Hematopoietic multipotent progenitor cell treated with erythropoietin and hydrocortisone succinate and interleukin-3 and kit ligand, for 6 days (in vitro differentiated cells): ENCODE results near the gene CPSF2.
"Not testable (repeated sequence)": the region's sequence is repeated elsewhere in the genome, so short reads cannot be mapped to it uniquely, and the experiment has no call there.

Source experiments
- DNase-seq: peaks from one replicate; pipeline ENCODE4 v3.0.0-alpha.2; 2015

The CPSF2 gene

DNA sequence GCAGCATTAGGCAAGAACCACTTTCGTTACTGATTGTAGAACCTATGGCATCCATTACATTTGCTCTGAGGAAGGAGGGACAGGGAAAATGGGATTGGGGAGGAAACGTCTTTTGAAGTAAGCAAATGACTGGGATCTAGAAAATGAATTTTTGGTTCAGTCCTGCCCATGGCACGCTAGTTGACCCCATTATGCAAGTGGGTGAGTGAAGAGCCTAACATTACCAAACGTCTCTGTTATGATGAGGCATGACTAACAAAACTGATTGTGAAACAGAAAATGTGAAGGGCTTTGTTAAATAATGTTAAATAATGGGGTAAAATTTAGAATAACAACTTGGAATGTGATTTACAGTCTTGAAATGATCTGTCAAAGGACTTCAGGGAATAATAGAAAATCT, 38.9 kb downstream of the CPSF2 start:
- no peak for DNase-seq

DNA sequence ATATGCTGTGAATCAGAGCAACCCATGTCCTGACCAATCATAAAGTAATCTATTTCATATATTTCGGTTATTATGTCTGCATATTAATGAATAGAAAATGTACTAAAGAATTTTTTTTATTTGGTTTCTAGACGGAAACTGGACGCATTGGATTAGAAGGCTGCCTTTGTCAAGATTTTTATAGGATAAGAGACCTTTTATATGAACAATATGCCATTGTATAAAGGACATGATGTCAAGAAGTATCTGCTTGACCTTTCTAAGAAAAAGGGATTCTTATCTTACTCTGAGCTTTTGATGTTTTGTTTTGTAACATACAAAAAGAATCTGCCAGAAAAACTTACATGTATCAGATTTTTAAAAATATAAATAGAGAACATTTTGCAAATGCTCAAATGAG, 39.8 kb downstream of the CPSF2 start:
- no peak for DNase-seq

DNA sequence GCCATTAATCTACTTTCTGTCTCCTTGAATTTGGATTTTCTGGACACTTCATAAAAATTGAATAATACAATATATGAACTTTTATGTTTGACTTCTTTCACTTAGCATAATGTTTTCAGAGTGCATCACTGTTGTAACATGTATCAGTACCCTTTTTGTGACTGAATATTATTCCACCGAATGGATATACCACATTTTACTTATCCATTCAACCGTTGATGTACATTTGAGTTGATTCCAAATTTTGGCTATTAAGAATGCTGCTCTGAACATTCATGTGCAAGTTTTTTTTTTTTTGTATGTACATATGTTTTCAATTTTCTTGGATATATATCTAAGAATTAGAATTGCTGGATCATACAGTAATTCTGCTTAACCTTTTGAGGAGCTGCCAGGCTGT, 43.2 kb downstream of the CPSF2 start:
- no peak for DNase-seq

DNA sequence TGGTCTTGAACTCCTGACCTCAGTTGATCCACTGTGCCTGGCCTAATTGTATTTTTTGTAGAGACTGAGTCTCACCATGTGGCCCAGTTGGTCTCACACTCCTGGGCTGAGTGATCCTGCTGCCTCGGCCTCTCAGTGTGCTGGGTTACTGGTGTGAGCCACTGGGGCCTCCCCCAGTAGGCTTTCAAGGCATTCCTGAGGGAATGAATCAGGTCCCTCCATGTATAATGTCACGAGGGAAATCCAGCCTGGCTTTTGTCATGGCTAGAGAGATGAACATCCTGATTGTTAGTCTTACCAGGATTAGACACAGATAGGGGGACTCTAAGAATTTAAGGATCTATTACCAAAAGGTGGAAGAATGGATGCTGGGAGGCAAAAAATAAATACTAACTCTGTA, 51.9 kb downstream of the CPSF2 start:
- DNase-seq = no peak

DNA sequence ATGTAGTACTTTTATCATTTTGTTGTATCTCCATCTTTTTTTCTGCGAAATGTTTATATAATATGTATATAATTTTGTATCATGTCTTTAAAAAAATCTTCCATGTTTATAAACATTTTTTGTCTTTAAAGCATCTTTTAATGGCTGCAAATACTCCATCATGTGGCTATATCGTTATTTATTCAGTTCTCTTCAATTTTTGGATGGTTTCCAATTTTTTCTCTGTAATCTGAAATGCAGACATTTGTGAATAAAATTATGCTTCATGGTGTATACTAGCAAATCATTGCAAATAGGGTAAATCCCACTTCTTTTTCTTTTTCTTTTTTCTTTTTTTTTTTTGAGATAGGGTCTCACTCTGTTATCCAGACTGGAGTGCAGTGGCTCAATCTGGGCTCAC, 54.0 kb downstream of the CPSF2 start:
- DNase-seq = no peak

DNA sequence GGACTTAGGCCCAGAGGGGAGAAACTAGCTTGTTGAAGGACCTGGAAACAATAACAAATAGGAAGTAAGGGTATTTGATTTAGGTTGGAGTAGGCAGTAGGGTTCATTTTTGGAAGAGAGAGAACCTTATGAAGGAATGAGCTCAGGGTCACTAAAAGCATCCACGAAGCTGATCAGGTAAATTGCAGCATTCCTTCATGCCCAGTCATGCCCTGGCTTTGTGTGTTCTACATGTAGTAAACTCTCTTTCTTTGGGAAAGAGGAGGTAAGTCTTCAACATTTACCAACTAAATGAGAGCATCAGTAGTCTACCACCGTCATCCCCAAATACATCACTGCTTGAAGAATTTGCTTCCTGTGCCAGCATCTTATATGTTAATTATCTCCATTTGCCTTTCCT, 54.7 kb downstream of the CPSF2 start:
- no peak for DNase-seq

DNA sequence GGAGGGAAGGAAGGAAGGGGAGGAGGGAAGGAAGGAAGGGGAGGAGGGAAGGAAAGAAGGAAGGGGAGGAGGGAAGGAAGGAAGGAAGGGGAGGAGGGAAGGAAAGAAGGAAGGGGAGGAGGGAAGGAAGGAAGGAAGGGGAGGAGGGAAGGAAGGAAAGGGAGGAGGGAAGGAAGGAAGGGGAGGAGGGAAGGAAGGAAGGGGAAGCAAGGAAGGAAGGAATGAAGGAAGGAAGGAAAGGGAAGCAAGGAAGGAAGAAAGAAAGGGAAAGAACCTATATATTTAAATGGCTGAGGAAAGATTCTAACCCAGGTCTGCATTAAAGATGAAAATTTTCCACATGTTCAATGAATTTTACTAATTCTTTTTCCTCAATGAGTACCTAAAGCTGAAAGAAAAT, 57.4 kb downstream of the CPSF2 start:
- not testable (repeated sequence) for DNase-seq

DNA sequence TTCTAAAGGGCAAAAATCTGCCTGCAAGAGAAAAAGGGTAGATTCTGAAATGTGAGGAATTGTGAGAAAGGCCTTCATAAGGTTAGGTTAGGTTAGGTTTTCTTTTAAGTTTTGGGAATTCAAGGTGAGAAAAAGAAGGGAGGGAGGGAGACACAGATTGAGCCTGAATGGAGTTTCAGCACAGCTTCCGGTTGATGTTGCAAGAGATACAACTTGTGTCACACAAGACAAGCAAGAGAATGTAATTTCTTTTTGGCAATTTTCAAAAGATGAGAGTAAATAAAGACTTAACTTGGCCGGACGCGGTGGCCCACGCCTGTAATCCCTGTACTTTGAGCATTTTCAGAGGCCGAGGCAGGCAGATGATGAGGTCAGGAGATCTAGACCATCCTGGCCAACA, 63.8 kb downstream of the CPSF2 start:
- DNase-seq = no peak

DNA sequence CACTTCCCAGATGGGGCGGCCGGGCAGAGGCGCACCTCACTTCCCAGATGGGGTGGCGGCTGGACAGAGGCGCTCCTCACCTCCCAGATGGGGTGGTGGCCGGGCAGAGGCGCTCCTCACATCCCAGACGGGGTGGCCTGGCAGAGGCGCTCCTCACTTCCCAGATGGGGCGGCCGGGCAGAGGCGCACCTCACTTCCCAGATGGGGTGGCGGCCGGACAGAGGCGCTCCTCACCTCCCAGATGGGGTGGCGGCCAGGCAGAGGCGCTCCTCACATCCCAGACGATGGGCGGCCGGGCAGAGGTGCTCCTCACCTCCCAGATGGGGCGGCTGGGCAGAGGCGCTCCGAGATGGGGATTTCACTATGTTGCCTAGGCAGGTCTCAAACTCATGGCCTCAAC, 65.8 kb downstream of the CPSF2 start:
- DNase-seq = not testable (repeated sequence)

GRCh38 chr14:92190768-92191167, 69.0 kb downstream of the CPSF2 start:
- DNase-seq = no peak

DNA sequence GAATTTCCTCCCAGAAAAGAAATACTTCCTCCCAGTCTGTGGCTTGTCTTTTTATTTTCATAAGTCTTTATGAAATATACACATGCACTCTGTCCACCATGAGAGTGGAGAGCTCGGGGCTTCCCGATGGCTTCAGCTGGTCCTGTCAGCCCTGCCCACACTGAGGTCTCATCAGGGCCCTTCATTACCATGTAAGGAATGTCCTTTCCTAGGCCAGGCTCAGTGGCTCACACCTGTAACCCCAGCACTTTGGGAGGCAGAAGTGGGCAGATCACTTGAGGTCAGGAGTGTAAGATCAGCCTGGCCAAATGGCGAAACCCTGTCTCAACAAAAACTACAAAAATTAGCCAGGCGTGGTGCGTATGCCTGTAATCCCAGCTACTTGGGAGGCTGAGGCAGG, 77.0 kb downstream of the CPSF2 start:
- DNase-seq = no peak

DNA sequence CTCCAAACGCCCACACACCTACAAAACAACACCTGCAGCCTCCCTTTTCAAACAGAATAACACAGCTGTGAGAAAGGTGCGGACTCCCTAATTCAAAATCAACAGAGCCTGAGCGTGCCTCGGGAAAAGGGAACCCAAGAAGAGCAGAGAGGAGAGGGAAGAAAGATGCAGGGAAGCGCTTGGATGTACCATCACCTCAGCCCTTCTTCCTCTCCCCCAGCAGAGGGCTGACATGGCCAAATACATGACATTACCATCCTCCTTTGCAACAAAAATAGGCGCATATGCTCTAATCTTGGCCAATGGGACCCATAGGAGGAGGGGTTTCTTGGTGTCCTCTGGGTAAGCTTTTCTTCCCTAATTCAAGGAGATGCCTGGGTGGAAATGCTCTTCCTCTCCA, 78.0 kb downstream of the CPSF2 start:
- no peak for DNase-seq

DNA sequence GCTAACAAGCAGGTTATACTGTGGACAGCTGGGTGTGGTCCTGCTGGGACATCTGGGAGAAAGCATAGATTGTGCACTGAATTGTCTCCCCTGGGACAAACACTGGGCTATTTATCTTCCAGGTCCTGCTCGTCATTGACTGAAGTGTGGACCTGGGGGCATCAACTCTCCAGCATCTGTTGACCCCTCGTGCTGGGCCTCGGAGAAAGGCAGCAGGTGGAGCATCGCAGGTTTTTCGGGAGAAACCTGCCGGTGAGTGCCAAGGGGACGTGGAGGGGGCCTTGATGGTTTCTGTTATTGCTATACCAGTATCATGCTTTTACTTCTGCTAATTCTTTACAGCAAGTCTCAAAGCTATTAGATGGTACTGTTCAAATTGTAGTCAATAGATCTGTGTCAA, 81.3 kb downstream of the CPSF2 start:
- no peak for DNase-seq

DNA sequence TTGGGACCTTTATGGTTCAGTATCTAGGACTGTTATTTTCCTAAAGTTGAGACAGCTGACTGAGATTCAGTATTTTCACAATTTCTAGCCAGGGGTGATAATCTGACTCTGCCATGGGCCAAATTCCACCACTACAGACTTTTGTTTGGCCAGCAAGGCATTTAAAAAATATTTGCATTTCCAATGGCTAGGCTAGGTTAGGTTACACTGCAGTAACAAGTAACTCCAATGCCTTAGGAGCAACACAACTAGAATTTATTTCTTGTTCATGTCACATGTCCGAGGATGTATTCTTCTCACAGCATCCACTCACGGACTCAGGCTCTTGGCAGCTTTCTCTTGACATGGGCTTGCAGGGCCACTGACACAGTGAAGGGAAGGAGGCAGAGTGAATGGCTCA, 83.0 kb downstream of the CPSF2 start:
- no peak for DNase-seq

DNA sequence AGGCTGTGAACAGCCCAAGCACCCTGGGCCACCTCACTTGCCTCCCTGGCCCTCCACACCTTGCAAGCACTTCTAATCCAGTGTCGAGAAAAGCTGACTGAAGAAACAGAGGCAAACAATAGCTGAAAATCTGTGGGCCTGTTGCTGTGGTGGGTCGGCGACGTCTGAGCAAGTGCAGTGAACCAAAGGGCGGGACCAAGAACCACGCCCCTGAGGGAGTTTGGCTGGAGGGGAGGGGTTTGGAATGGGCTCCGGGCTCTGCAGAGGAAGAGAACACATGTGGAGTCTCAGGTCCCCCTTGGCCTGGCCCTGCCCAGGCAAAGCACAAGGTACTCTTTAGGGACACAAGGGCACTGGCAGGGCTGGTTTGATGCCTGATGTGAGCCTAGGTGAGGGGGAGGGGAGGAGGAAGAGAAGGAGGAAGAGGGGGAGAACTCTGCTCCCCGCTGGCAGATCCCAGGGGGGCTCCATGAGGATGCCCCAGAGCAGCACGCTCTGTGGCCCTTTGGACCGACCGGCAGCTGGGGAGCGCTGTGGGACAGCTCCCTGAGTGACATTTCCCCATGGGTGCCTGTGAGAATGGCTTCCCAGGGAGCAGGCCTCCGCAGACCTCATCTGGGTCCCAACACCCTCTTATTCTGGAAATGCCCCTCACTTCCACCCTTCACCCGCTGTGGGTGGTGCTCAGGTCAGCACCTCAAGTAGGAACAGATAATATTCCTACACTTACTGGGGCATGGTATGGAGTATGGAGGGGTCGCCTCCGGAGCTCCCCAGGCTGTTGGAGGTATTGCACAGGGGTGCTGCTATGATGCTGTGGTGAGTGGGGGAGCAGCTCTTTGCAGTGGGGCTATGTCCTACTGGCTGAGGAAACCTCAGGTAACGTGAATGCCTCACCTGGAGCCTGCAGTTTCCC, 85.5 kb downstream of the CPSF2 start:
- no peak for DNase-seq

DNA sequence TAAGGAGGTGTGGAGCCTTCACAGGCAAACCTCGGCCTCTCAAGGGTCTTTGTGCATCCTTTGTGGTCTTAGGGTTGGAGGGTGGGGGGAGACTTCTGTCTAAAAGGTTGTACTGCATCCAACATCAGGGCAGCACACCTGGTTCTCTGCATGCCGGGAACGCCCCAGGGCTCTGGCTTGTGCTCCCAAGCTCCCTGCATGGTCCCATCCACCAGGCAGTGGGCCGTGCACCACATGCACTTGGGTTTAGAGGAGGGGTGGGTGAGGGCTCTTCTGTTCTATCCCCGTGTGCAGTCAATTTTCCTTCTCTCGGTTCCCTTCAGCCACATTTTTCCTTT, 86.1 kb downstream of the CPSF2 start:
- DNase-seq = no peak

GRCh38 chr14:92209141-92209540, 87.4 kb downstream of the CPSF2 start:
- DNase-seq = no peak

GRCh38 chr14:92213125-92213524, 91.4 kb downstream of the CPSF2 start:
- DNase-seq = not testable (repeated sequence)

DNA sequence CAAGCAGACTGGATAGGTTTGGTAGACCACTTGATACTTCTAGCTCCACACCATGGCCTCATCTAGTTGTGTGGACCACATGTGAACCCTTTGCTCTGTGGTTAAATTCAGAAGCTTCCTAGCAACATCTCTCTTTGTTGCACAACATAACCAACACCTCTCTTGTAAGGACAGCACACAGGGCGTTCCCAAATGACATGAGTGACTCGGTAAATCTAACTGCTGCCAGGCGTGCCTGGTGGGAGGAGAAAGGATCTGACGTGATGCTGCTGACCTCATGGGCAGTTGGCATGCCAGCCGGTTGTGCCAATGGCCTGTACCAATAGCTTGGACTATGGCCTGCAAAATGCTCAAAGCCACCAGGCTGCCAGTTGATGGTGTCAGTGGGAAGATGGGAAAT, 93.8 kb downstream of the CPSF2 start:
- no peak for DNase-seq

DNA sequence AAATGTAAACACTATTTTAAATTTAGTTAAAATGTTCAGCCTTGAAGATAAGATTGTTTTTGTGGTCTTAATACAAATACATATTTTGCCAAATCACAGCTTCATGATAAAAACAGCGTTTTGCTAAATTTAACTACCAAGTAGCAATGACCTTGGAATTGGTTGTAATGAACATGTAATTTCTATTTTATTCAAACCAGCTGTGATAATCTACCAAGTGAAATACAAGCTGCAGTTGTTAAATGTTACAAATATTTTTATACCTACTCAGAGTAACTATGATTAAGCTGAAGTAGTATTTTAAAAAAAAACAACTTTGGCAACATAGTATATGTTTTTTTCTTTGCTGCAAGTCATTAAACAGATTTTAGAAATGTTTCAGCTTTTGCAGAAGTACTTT, 96.2 kb downstream of the CPSF2 start:
- no peak for DNase-seq
